ENCODE measurements around the gene HCK. TPM values are rescaled to one million over a fixed set of nuclear protein-coding genes. Genes with fewer than 3 reads are reported as not detected.

The HCK gene
- polyA plus RNA-seq, 1 experiment: not detected

GRCh38 chr20:32127347-32127746, 75.3 kb downstream of the HCK start:
- CTCF ChIA-PET: no interaction called here
- H3K27me3 ChIP-seq (ENCODE audit: control insufficient read depth, insufficient read depth, low read length): no peaks in the 10 kb centered on the region
- no peak overlapping the region for H3K27ac ChIP-seq (ENCODE audit: low read depth, low read length)
- POLR2A ChIA-PET: no interaction called here
- DNase-seq (ENCODE audit: low read depth, low spot score): no peak
- H3K9me3 ChIP-seq (ENCODE audit: control insufficient read depth, insufficient read depth, low read length): no peaks in the 10 kb centered on the region
- no peak overlapping the region for H3K4me3 ChIP-seq (ENCODE audit: low read depth, low read length)
- no peak for TF ChIP-seq CTCF (IDR thresholded peaks at IDR 0.05; ENCODE audit: low read depth, low read length)

- H3K27ac ChIP-seq (ENCODE audit: low read depth, low read length): no peak overlapping the region
- no peak overlapping the region for H3K4me3 ChIP-seq (ENCODE audit: low read depth, low read length)
- no peak for TF ChIP-seq CTCF (IDR thresholded peaks at IDR 0.05; ENCODE audit: low read depth, low read length)
- DNase-seq (ENCODE audit: low read depth, low spot score): no peak
- ChIA-PET POLR2A (no interaction called here), CTCF (no interaction called here)
- no peaks in the 10 kb centered on the region for H3K27me3 ChIP-seq (ENCODE audit: control insufficient read depth, insufficient read depth, low read length)
- H3K9me3 ChIP-seq (ENCODE audit: control insufficient read depth, insufficient read depth, low read length): no peaks in the 10 kb centered on the region
Measured at GRCh38 chr20:32128167-32128566, 76.1 kb downstream of the HCK start.

GRCh38 chr20:32129863-32130262, 77.8 kb downstream of the HCK start:
- CTCF ChIA-PET: interaction anchor here (1.3 kb wide), 1 partner anchor 277 kb away, joined by 4 read pairs; no protein-coding TSS in a partner anchor
- no peak for DNase-seq (ENCODE audit: low read depth, low spot score)
- no peaks in the 10 kb centered on the region for H3K9me3 ChIP-seq (ENCODE audit: control insufficient read depth, insufficient read depth, low read length)
- H3K27ac ChIP-seq (ENCODE audit: low read depth, low read length): no peak overlapping the region
- TF ChIP-seq CTCF (IDR thresholded peaks at IDR 0.05; ENCODE audit: low read depth, low read length): no peak
- H3K27me3 ChIP-seq (ENCODE audit: control insufficient read depth, insufficient read depth, low read length): no peaks in the 10 kb centered on the region
- POLR2A ChIA-PET: no interaction called here
- no peak overlapping the region for H3K4me3 ChIP-seq (ENCODE audit: low read depth, low read length)

GRCh38 chr20:32130352-32130751, 78.3 kb downstream of the HCK start:
- Histone ChIP-seq H3K9me3 (ENCODE audit: control insufficient read depth, insufficient read depth, low read length) (no peaks in the 10 kb centered on the region), H3K27ac (ENCODE audit: low read depth, low read length) (no peak overlapping the region), H3K4me3 (ENCODE audit: low read depth, low read length) (no peak overlapping the region), H3K27me3 (ENCODE audit: control insufficient read depth, insufficient read depth, low read length) (no peaks in the 10 kb centered on the region)
- TF ChIP-seq CTCF (IDR thresholded peaks at IDR 0.05; ENCODE audit: low read depth, low read length): no peak
- ChIA-PET CTCF (interaction anchor here (1.3 kb wide), 1 partner anchor 278 kb away, joined by 4 read pairs; no protein-coding TSS in a partner anchor), POLR2A (no interaction called here)
- no peak for DNase-seq (ENCODE audit: low read depth, low spot score)

- no peak for DNase-seq (ENCODE audit: low read depth, low spot score)
- no peaks in the 10 kb centered on the region for H3K9me3 ChIP-seq (ENCODE audit: control insufficient read depth, insufficient read depth, low read length)
- ChIA-PET POLR2A (no interaction called here), CTCF (interaction anchor here (1.3 kb wide), 1 partner anchor 278 kb away, joined by 4 read pairs; no protein-coding TSS in a partner anchor)
- no peak for TF ChIP-seq CTCF (IDR thresholded peaks at IDR 0.05; ENCODE audit: low read depth, low read length)
- H3K27me3 ChIP-seq (ENCODE audit: control insufficient read depth, insufficient read depth, low read length): no peaks in the 10 kb centered on the region
- H3K4me3 ChIP-seq (ENCODE audit: low read depth, low read length): no peak overlapping the region
- H3K27ac ChIP-seq (ENCODE audit: low read depth, low read length): no peak overlapping the region
Measured at GRCh38 chr20:32130965-32131364, 78.9 kb downstream of the HCK start.
